HepG2 (cell line): Measurements from ENCODE around the gene FAM161A. TPM values are rescaled to one million over a fixed set of nuclear protein-coding genes. Genes with fewer than 3 reads are reported as not detected.

Experiments
- FOXO4 ChIP-seq: sonication (generic); formaldehyde crosslinking; conservative IDR thresholded peaks from 2 replicates; pipeline ENCODE4 v1.8.1; 2023; ENCODE audit warnings: missing genetic modification reagents
- REST ChIP-seq, 2 experiments: IDR thresholded peaks; 2 replicates each; pipeline ENCODE4 v1.6.1; 2011 to 2012; ENCODE audit warnings: low read length in 2 of 2, borderline replicate concordance in 1 of 2, low read depth in 1 of 2, mild to moderate bottlenecking in 1 of 2, moderate library complexity in 1 of 2
- THAP7 ChIP-seq: sonication (generic); formaldehyde crosslinking; IDR thresholded peaks from 2 replicates; pipeline ENCODE4 v1.8.1; 2023; ENCODE audit warnings: mild to moderate bottlenecking, missing genetic modification reagents
- ZNF496 ChIP-seq: sonication (generic); formaldehyde crosslinking; IDR thresholded peaks from 2 replicates; pipeline ENCODE4 v1.8.1; 2023; ENCODE audit warnings: mild to moderate bottlenecking, moderate library complexity, missing genetic modification reagents; ENCODE audit not compliant: insufficient replicate concordance
- ZNF607 ChIP-seq: sonication (generic); formaldehyde crosslinking; IDR thresholded peaks from 2 replicates; pipeline ENCODE4 v1.5.1; 2020; ENCODE audit warnings: missing genetic modification reagents, mild to moderate bottlenecking, borderline replicate concordance
- ZNF747 ChIP-seq: sonication (generic); formaldehyde crosslinking; IDR thresholded peaks from 2 replicates; pipeline ENCODE4 v1.8.1; 2023; ENCODE audit warnings: missing genetic modification reagents, mild to moderate bottlenecking, borderline replicate concordance
- polyA plus RNA-seq, 8 experiments: library from polyadenylated mRNA; depleted of rRNA in 3 of 8; stranded (reverse) in 7 of 8; unstranded in 1 of 8; fragments of >200 nt; fragmentation: Illumina TruSeq in 4 of 8; extraction: Trizol in 4 of 8; gene quantifications; 2 replicates each; pipeline versions ENCODE4 v1.2.1 to v1.2.3, GENCODE V29; 2011 to 2016; ENCODE audit warnings: low read depth in 4 of 8, missing spikeins in 1 of 8, mixed read lengths in 1 of 8; ENCODE audit not compliant: insufficient read depth in 1 of 8
- total RNA-seq, 5 experiments: library from RNA; depleted of rRNA; stranded (reverse); fragments of >200 nt; fragmentation: Illumina TruSeq; extraction: Trizol; gene quantifications; 2 replicates each; pipeline ENCODE4 v1.2.3, GENCODE V29; 2016; ENCODE audit warnings: low read depth in 1 of 5
- TF ChIP-seq, protein P1 (sequence below): sonication (generic); formaldehyde crosslinking; IDR thresholded peaks from 2 replicates; pipeline ENCODE4 v1.4.0; 2020; ENCODE audit warnings: missing genetic modification reagents
- TF ChIP-seq, protein P2 (sequence below): sonication (generic); formaldehyde crosslinking; IDR thresholded peaks from 2 replicates; pipeline ENCODE4 v1.8.1; 2022; ENCODE audit warnings: mild to moderate bottlenecking, missing genetic modification reagents
- TF ChIP-seq, protein P3 (sequence below), 2 experiments: sonication (generic) in 1 of 2; formaldehyde crosslinking in 1 of 2; IDR thresholded peaks; 2 replicates each; pipeline versions ENCODE4 v1.6.1 to v1.9.0; 2014 to 2022; ENCODE audit warnings: antibody characterized with exemption in 1 of 2, borderline replicate concordance in 1 of 2, inconsistent platforms in 1 of 2, low read depth in 1 of 2, missing genetic modification reagents in 1 of 2

Gene FAM161A
- total and polyA plus RNA-seq, 2 of the 13 experiments (the other 11 are each of a cell fraction or from before 2014, with no cell fraction given) = 2.7 to 3.4 TPM

GRCh38 chr2:61854564-61855317 is 881 bp upstream of the FAM161A start (continued):
- TF ChIP-seq, protein P1, sequence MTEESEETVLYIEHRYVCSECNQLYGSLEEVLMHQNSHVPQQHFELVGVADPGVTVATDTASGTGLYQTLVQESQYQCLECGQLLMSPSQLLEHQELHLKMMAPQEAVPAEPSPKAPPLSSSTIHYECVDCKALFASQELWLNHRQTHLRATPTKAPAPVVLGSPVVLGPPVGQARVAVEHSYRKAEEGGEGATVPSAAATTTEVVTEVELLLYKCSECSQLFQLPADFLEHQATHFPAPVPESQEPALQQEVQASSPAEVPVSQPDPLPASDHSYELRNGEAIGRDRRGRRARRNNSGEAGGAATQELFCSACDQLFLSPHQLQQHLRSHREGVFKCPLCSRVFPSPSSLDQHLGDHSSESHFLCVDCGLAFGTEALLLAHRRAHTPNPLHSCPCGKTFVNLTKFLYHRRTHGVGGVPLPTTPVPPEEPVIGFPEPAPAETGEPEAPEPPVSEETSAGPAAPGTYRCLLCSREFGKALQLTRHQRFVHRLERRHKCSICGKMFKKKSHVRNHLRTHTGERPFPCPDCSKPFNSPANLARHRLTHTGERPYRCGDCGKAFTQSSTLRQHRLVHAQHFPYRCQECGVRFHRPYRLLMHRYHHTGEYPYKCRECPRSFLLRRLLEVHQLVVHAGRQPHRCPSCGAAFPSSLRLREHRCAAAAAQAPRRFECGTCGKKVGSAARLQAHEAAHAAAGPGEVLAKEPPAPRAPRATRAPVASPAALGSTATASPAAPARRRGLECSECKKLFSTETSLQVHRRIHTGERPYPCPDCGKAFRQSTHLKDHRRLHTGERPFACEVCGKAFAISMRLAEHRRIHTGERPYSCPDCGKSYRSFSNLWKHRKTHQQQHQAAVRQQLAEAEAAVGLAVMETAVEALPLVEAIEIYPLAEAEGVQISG = no peak
- no peak for TF ChIP-seq ZNF747 (CRISPR knock-in tag)
- no peak for TF ChIP-seq ZNF496
- TF ChIP-seq, protein P2, sequence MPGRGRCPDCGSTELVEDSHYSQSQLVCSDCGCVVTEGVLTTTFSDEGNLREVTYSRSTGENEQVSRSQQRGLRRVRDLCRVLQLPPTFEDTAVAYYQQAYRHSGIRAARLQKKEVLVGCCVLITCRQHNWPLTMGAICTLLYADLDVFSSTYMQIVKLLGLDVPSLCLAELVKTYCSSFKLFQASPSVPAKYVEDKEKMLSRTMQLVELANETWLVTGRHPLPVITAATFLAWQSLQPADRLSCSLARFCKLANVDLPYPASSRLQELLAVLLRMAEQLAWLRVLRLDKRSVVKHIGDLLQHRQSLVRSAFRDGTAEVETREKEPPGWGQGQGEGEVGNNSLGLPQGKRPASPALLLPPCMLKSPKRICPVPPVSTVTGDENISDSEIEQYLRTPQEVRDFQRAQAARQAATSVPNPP = no peak
- 0 out of 4 replicates have a peak, but pooled peaks of 1 of the 2 experiments have one; percentile 12 for TF ChIP-seq REST (IDR thresholded peaks at IDR 0.05; ENCODE audit: borderline replicate concordance in 1 of 2, low read depth in 1 of 2, low read length in 2 of 2)
- TF ChIP-seq, protein P3, sequence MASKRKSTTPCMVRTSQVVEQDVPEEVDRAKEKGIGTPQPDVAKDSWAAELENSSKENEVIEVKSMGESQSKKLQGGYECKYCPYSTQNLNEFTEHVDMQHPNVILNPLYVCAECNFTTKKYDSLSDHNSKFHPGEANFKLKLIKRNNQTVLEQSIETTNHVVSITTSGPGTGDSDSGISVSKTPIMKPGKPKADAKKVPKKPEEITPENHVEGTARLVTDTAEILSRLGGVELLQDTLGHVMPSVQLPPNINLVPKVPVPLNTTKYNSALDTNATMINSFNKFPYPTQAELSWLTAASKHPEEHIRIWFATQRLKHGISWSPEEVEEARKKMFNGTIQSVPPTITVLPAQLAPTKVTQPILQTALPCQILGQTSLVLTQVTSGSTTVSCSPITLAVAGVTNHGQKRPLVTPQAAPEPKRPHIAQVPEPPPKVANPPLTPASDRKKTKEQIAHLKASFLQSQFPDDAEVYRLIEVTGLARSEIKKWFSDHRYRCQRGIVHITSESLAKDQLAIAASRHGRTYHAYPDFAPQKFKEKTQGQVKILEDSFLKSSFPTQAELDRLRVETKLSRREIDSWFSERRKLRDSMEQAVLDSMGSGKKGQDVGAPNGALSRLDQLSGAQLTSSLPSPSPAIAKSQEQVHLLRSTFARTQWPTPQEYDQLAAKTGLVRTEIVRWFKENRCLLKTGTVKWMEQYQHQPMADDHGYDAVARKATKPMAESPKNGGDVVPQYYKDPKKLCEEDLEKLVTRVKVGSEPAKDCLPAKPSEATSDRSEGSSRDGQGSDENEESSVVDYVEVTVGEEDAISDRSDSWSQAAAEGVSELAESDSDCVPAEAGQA (IDR thresholded peaks at IDR 0.05; ENCODE audit: low read depth) = no peak
- TF ChIP-seq, protein P3 (CRISPR knock-in tag; IDR thresholded peaks at IDR 0.05; ENCODE audit: borderline replicate concordance) = no peak
- TF ChIP-seq FOXO4 = no peak
- no peak for TF ChIP-seq ZNF607
- peak; percentile 88; the same call in 1 of the 2 replicates for TF ChIP-seq THAP7
